ENCODE data around the gene GRK5.

GRK5 gene

GRCh38 chr10:119283818-119284217 is 76.4 kb downstream of the GRK5 start:
- no peak overlapping the region for H3K4me3 ChIP-seq
- TF ChIP-seq, protein P1, sequence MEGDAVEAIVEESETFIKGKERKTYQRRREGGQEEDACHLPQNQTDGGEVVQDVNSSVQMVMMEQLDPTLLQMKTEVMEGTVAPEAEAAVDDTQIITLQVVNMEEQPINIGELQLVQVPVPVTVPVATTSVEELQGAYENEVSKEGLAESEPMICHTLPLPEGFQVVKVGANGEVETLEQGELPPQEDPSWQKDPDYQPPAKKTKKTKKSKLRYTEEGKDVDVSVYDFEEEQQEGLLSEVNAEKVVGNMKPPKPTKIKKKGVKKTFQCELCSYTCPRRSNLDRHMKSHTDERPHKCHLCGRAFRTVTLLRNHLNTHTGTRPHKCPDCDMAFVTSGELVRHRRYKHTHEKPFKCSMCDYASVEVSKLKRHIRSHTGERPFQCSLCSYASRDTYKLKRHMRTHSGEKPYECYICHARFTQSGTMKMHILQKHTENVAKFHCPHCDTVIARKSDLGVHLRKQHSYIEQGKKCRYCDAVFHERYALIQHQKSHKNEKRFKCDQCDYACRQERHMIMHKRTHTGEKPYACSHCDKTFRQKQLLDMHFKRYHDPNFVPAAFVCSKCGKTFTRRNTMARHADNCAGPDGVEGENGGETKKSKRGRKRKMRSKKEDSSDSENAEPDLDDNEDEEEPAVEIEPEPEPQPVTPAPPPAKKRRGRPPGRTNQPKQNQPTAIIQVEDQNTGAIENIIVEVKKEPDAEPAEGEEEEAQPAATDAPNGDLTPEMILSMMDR (IDR thresholded peaks at IDR 0.05), result no peak

DNA sequence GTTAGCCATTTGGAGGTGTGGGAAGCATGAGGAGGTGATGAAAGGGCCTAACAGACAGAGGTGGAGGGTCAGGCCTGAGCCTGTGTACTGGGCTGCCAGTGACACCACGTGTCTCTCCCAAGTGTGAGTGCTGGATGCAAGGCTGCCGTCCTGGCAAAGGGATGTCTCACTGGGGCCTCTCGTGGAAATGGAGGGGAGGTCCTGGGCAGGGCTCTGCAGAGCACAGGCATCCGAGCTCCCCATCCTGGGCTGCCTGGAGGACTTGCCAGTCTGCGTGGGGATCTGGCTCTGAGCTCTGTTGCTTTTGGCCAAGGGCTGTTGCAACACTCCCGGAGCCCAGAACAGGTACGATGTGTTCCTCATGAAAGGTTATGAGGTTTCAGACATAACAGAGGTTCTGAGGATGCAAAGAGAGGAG is 77.3 kb downstream of the GRK5 start:
- TF ChIP-seq, protein P1 (IDR thresholded peaks at IDR 0.05), result no peak
- Histone ChIP-seq H3K27me3 (no peaks in the 10 kb centered on the region), H3K9me3 (no peaks in the 10 kb centered on the region), H3K4me3 (no peak overlapping the region), H3K36me3 (no peaks in the 10 kb centered on the region), H3K27ac (peak overlapping the region; percentile 55 to 70), H3K4me1 (peaks cover 3 to 95% (median 79%) of the 10 kb centered on the region in 4 donors)
- intact Hi-C loops (cut with DNase I; ENCODE audit: low total_unique reads), result loop anchor here (10.0 kb wide), 1 partner anchor 130 kb away; no protein-coding TSS in a partner anchor
- DNase-seq, result peak; percentile 73 to 90

More at GRCh38 chr10:119283818-119284217, 76.4 kb downstream of the GRK5 start:
- intact Hi-C loops (cut with DNase I; ENCODE audit: low total_unique reads), result loop anchor here (10.0 kb wide), 1 partner anchor 131 kb away; no protein-coding TSS in a partner anchor
- Histone ChIP-seq H3K36me3 (no peaks in the 10 kb centered on the region), H3K4me1 (peaks cover 3 to 94% (median 75%) of the 10 kb centered on the region in 4 donors), H3K9me3 (no peaks in the 10 kb centered on the region), H3K27me3 (no peaks in the 10 kb centered on the region), H3K27ac (peak overlapping the region in 1 of 2 donors; percentile 53)
- no peak for DNase-seq

DNA sequence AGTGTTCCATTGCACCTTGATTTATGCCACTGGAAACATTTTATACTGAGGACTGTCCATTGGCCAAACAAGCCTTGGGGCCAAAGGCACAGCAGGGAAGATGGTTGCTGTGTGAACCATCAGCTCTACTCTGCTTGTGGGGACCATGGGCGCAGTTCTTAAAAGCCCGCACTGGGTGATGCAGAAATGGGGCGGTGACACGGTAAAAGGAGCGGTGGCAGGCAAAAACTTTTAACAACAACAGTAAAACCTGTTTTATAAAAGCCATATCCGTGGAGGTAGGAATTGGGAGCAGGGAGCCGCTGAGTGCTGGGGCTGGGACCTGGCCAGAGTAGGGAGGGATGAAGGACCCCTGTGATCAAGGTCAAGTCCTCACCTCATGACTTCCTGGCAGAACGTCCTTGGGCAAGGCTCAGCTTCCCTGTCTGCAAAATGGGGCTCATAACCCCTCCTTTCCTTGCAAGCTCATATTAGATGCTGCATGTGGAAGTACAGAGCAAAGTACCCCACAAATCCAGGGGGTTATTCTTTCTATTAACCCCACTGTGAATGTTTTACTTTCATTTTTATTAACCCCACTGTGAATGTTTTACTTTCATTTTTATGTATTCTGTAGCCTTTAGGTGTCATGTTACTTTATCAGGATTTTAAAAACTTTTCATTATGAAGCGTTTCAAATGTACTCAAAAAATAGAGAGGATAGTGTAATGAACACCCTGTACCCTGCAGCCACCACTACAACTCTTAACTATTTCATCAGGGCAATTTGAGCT is 78.3 kb downstream of the GRK5 start:
- H3K36me3 ChIP-seq, result no peaks in the 10 kb centered on the region
- TF ChIP-seq, protein P1 (IDR thresholded peaks at IDR 0.05), result no peak
- no peaks in the 10 kb centered on the region for H3K9me3 ChIP-seq
- no peaks in the 10 kb centered on the region for H3K27me3 ChIP-seq
- no peak for DNase-seq
- peaks cover 3 to 95% (median 79%) of the 10 kb centered on the region in 4 donors for H3K4me1 ChIP-seq
- intact Hi-C loops (cut with DNase I; ENCODE audit: low total_unique reads), result loop anchor here (10.0 kb wide), 1 partner anchor 129 kb away; no protein-coding TSS in a partner anchor
- peak overlapping the region; percentile 55 to 70 for H3K27ac ChIP-seq
- H3K4me3 ChIP-seq, result no peak overlapping the region

DNA sequence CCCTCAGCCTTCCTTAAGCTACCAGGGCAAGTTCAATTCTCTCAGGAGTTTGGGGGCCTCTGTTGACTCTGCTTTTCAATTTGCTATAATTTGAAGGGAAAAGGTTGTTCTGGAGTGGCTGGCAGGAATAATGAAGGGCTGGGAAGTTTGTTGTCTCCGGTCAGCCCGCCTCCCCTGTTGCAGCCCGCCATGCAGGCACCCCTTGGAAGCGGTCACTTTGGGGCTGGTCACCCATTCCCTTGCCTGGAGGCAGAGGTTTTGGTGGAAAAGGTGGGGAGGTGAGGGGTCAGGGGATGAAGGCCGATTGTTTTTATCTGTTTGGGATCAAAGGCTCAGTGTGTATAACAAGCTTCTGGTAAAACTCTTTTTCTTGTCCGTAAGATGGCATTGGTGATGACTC is 79.1 kb downstream of the GRK5 start:
- Histone ChIP-seq H3K27me3 (no peaks in the 10 kb centered on the region), H3K4me3 (no peak overlapping the region), H3K36me3 (no peaks in the 10 kb centered on the region), H3K27ac (peak overlapping the region in 1 of 2 donors; percentile 55), H3K9me3 (no peaks in the 10 kb centered on the region), H3K4me1 (peaks cover 3 to 95% (median 77%) of the 10 kb centered on the region in 4 donors)
- no peak for DNase-seq
- TF ChIP-seq, protein P1 (IDR thresholded peaks at IDR 0.05), result no peak
- intact Hi-C loops (cut with DNase I; ENCODE audit: low total_unique reads), result loop anchor here (10.0 kb wide), 1 partner anchor 128 kb away; no protein-coding TSS in a partner anchor

DNA sequence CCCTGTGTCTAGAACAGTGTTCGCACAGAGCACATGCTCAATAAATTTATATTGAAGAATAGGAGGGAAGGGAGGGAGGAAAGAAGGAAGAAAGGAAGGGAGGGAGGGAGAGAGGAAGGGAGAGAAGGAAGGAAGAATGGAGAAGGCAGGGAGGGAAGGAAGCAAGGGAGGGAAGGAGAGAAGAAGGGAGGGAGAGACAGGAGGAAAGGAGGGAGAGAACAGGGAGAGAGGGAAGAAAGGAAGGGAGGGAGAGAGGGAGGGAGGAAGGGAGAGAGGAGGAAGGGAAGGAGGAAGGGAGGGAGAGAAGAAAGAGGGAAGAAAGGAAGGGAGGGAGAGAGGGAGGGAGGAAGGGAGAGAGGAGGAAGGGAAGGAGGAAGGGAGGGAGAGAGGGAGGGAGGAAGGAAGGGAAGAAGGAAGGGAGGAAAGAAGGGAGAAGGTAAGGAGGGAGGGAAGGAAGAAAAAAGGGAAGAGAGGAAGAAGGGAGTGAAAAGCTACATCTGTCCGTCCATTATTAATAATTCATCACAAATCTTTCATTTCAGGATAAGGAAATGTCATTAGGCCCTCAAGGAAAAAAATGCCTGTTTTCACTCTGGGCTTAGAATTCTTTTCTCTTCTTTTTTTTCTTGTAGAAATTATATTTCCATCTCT is 79.7 kb downstream of the GRK5 start:
- Histone ChIP-seq H3K27ac (peak overlapping the region in 1 of 2 donors; percentile 61), H3K9me3 (no peaks in the 10 kb centered on the region), H3K4me1 (peaks cover 3 to 90% (median 71%) of the 10 kb centered on the region in 4 donors), H3K4me3 (no peak overlapping the region), H3K36me3 (no peaks in the 10 kb centered on the region), H3K27me3 (no peaks in the 10 kb centered on the region)
- TF ChIP-seq, protein P1 (IDR thresholded peaks at IDR 0.05), result no peak
- no peak for DNase-seq
- intact Hi-C loops (cut with DNase I; ENCODE audit: low total_unique reads), result loop anchor here (10.0 kb wide), 1 partner anchor 128 kb away; no protein-coding TSS in a partner anchor

Measured in tibial artery (tissue), 4 donors.